8988T (cell line): ENCODE data around the gene BIRC7.

ENCODE experiments used
- DNase-seq: peaks from one replicate; pipeline ENCODE4 v3.0.0; 2011

Gene BIRC7

GRCh38 chr20:63268671-63269439 is 33.1 kb downstream of the BIRC7 start:
- no peak for DNase-seq

DNA sequence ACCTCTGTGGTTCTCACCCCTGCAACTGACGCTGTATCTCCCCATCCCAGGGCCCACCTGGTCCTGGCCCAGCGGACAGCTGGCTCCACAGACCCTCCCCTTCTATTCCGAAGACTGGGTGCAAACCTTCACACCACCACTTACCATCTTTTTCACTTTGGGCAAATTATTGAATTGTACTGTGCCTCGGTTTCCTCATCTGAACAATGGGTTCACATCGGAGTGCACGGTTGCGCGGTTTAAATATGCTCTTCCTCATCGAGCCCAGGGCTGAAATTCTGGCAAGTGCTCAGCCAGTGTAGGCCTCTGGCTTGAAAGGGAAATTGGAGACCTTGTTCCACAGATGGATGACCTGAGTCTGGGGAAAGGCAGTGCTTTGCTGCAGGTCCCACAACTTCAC is 34.0 kb downstream of the BIRC7 start:
- DNase-seq, result no peak

DNA sequence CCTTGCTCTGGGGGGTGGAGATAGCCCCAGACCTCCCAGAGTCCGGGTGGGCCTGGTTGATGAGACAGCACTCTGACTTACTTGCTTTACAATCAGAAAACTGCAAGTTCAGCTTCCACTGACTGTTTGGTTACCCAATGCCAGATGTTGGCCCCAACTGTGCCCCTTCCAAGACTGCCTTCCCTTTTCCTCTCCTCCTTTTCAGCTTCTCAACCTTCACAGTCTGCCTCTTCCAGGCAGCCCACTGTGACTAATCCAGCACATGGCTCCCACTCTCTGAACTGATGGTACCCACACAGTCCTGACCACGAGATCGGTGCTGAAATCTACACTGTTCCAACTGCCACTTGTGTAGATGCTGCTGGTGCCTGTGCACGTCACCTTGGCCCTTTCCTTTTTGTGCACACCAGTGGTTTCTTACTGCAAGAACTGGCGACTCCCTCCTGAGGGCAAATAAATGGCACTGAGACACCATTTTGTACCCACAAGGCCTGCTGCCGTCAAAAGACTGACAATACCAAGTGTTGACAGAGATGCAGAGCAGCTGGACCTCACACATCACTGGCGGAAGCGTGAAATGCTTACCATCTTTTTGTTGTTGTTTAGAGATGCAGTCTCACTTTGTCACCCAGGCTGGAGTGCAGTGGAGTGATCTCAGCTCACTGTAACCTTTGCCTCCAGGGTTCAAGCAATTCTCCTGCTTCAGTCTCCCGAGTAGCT is 35.1 kb downstream of the BIRC7 start:
- DNase-seq, result no peak

DNA sequence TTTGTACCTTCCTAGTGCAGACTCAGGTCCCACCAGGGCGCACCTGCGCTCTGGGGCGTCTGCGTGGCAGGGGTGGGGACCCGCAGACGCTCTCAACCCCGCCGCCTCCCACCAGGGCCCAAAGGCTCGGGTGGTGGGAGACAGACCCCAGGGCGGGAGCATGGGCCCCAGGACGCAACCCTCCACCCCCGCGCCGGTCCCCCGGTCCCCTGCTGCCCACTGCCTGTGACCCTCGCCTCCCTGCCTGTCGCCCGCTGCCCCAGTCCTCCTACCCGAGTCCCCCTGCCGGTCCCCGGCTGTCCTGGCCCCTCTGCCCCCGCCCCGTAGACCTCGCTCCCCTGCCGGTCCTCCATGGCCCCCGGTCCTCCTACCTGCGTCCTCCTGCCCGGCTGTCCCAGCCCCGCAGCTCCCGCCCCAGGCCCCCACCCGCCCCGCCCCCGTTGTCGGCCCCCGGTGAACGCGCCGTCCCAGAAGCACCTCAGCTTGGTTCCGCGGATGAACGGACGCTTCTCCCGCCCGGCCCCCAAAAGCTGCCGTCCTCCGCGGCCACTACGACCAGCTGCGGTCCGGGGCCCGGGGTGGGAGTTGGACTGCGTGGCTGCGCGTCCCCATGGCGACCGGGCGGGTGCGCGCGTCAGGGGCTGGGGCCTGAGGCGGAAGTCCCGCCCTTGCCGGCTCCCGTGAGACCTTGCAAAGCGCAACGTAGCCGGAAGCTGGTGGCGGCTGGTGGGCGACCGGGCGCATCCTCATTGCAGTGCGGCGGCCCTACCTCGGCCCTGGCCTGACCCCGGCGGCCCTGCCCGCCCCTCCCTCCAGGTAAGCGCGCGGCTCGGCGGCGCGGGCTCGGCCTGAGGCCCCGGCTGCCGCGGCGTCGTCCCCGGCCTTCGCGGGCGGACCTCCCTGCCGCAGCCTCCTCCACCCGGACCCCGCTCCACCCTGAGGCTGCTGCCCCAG is 36.7 kb downstream of the BIRC7 start, which contains the start of gene ARFGAP1:
TSS of gene ARFGAP1 (plus strand) at position 709 of the 954 bp plus-strand sequence. CDS start 2,768 bp downstream, outside the sequence.
- peak; percentile 99 for DNase-seq

DNA sequence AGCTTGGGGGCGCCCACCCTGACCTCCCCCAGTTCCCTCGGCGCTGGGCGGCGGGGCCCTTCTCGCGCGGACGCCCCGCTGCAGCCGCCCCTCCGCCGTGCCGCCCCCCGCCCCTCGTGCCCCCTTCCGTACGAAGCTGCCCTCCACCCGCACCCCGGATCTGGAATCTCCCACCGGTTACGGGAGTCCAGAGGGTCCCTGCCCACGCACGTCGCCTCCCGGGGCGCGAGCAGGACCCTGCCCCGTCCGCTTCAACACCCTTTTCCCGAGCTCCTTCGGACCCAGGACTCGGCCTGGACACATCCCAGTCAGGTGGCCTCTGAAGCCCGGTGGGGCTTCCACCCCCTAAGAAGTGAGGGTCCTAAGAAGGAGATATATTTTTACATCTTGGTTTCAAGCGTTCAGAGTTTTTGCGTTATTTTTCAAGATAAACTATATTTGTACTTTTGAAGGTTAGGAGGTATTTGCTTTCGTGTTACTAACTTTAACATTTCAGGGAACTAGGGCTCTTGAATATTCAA is 37.4 kb downstream of the BIRC7 start:
- no peak for DNase-seq

DNA sequence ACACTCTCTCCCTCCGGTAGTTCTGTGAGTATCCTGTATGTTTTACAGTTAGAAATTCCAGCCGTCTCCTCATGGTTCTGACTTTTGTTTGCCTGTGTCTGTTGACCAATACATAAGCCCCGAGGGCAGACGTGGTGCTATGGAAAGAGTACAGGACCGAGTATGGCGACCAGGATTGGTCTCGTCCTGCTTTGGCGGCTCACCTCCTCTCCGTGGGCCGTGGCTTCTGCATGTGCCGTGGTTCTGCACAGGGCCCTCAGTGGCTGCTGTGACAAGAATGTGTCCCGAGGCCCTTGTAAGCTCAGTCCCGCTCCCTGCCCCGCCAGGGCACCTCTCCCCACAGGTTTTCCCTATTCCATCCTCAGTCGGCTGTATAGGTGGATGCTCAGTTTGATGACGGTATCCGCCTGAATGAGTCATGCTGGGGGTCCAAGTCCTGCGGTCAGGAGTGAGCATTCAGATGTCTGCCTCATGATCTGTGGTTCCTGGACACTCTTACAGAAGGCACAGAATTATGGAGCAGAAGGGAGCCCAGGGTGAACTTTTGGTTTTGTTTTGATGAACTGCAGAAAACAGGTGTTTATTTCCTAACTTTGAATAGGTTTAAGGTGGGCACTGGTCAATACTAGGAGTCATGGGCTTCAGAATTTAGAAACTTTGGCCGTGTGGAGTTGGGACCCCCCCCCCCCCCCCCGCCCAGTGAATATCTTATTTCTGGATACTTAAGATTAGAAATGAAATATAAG is 38.1 kb downstream of the BIRC7 start:
- peak; percentile 82 for DNase-seq

- DNase-seq, result no peak
Measured at GRCh38 chr20:63274381-63275228, 38.9 kb downstream of the BIRC7 start.

DNA sequence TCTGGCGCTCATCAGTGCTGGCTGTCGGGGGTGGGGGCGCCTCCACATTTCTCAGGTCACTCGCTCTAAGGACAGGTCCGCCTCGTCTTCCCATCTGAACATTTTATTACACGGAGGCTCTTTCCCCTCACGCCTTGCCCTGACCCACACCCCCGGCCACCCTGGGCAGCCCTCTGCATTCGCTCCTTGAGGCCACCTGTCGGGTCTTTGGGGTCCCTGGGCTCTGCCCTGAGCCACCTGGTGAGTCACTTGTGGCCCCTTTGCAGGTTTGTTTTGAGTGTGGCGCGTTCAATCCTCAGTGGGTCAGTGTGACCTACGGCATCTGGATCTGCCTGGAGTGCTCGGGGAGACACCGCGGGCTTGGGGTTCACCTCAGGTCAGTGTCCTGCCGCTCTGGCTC is 40.1 kb downstream of the BIRC7 start:
- no peak for DNase-seq

DNA sequence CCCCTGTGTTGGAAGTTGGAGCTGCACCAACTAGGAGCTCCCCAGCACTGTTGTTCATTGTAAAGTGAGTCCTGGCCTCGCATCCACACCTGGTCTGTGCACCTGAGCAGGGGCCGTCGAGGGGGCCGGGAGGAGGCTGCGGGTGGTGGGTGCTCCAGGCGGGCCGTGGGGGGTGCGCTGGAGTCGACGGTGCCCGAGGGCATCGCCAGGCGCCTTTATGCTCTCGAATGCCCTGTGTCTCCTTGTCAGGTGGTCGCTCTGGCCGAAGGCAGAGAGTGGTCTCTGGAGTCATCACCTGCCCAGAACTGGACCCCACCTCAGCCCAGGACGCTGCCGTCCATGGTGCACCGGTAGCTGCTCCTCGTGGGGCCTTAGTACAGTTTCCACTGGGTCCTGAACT is 41.3 kb downstream of the BIRC7 start:
- no peak for DNase-seq

DNA sequence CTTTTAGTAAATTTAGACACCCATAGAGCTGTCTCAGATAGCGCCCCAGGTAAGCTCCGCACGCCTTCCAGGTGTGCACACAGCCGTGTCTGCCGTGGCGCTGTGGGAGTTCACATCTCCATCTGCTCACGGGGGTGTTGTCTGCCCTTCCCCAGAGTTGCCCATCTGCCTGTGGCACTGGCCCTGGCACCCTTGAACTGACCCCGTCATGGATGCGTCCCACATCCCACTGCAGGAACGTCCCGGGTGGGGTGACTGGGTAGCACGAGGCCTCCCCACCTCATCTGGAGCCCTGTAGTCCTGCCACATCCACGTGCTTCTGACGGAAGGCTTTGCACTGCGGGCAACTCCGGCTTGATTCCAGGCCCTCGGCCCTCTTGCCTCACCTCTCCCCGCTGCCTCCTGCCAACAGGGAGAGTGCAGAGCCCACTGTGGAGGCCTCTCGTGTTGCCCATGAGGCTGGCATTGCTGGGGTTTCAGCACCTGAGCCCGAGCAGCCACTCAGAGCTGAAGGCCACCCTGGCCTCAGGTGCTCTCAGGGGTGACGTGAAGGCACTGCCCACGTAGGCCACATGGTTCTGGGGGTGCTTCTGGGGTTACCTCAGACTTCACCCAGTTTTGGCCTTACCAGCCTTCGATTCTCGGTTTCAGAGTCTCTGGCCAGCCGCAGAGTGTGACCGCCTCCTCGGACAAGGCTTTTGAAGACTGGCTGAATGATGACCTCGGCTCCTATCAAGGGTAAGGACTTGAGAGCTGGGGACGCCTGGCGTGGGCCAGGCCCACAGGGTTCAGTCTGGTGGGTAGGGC is 42.0 kb downstream of the BIRC7 start:
- DNase-seq, result no peak

DNA sequence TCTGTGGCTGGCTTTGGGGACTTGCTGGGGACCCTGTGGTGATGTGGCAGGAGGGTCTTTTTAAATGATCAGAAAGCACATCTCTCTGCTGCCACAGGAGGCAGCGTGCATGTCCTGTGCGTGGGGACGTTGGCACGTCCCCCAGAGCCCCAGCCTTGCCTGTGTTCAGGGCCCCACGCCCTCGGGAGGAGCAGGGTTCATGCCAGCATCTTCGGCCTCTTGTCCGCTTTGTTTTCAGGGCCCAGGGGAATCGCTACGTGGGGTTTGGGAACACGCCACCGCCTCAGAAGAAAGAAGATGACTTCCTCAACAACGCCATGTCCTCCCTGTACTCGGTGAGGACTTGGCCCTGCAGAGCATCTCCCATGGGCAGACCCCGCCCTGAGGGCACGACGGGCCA is 43.0 kb downstream of the BIRC7 start:
- DNase-seq, result no peak

GRCh38 chr20:63279931-63280330 is 44.2 kb downstream of the BIRC7 start:
- DNase-seq, result no peak

DNA sequence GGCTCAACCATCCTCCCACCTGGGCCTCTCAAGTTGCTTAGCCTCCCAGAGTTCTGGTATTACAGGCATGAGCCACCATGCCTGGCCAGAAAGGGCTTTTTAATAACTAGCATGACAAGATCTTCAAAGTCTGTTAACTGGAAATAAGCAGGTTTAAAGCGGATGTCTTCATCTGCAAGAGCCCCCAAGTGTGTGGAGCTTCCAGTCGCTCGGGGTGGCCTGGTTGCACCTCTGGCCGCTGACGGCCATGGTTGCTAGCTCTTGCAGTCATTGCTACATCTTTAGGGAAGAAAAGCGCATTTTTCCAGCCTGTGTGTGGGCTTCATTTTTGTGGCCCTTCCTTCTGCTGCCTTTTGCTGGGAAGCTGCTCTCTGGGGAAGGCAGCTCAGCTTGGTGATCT is 44.7 kb downstream of the BIRC7 start:
- no peak for DNase-seq

DNA sequence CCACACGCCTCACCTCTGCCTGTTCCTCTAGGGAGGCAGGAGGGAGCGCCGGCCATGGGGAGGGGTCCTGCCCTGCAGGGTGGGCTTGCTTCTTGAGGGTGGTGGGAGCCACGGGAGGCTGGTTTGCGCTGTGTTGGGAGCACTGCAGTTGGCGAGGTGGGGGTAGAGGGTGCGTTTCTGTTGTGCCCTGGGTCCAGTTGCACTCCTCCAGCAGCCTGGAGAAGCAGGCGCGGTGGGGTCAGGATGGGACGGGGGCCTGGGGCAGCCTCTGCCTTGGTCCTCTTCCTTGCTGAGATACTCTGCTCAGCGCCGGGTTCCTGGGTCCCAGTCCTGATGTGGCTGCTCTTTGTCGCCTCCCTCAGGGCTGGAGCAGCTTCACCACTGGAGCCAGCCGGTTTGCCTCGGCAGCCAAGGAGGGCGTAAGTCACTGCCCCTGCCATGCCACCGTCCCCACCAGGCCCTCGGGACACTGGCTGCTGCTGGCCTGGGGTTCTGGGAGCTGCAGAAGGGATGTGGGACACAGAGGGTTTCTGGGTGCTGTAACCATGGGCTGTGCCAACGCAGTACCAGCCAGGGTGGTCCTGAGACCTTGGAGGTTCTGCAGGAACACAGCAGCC is 45.3 kb downstream of the BIRC7 start:
- DNase-seq, result peak; percentile 94

GRCh38 chr20:63281742-63282665 is 46.3 kb downstream of the BIRC7 start:
- no peak for DNase-seq

DNA sequence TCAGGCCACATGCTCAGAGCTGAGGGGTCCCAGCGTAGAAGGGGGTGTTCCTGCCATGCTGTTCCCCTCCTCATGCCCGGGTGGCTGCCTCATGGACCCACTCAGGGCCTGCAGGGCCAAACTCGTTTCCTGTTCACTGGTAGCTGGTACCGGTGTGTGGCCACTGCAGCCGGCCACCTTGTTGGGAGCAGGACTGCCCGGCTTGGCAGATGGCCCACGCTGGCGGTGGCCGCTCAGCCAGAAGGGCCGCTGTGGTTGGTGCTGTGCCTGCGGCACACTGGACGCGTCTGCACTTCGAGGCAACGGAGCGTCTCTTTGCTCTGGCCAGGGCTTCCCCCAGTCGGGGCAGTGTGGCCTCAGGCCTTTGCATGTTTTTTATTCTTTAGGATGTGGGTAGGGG is 47.2 kb downstream of the BIRC7 start:
- DNase-seq, result no peak

GRCh38 chr20:63283397-63284082 is 47.8 kb downstream of the BIRC7 start:
- DNase-seq, result no peak

- DNase-seq, result no peak
Measured at GRCh38 chr20:63284083-63284440, 48.4 kb downstream of the BIRC7 start.
